GM21786 (cell line): ENCODE measurements around the gene MRPL10.

Source experiments
- ATAC-seq: cut with Tn5 transposase; IDR thresholded peaks from one replicate; pipeline ENCODE4 v1.9.1; 2021; ENCODE audit not compliant: unreplicated experiment

MRPL10 gene

GRCh38 chr17:47831003-47831933, at the start of gene MRPL10, which contains the start of gene LRRC46:
TSS of gene MRPL10 (minus strand) at chr17:47831541. CDS start at chr17:47831511, 30 bp downstream.
TSS of gene LRRC46 (plus strand) at chr17:47831670. CDS start at chr17:47831990, 320 bp downstream.
- peak; percentile 85 for ATAC-seq

GRCh38 chr17:47879776-47880454, 48.6 kb upstream of the MRPL10 start:
- ATAC-seq = no peak

DNA sequence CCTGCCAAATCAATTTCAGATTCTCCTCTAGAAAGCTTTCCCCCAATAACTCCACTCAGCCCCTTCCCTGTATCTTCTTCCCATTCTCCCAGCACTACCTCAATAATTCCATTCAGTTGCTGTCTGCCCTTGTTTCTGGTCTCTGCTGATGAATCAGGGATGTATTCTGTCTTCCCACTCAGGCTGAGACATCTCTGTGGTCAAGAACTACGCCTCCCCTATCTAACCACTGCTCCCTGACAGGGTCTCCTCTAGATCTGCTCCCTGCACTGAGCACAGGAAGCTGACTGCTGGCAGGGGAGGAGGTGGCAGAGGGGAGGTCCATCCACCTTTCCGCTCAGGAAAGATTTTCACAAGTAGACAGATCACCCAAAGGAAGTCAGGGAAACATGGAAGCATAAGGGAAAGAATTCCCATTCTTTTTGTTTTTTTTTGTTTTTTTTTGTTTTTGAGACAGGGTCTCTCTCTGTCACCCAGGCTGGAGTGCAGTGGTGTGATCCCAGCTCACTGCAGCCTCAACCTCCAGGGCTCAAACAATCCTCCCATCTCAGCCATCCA, 47.8 kb upstream of the MRPL10 start:
- no peak for ATAC-seq

GRCh38 chr17:47878203-47879027, 47.1 kb upstream of the MRPL10 start:
- ATAC-seq = no peak

DNA sequence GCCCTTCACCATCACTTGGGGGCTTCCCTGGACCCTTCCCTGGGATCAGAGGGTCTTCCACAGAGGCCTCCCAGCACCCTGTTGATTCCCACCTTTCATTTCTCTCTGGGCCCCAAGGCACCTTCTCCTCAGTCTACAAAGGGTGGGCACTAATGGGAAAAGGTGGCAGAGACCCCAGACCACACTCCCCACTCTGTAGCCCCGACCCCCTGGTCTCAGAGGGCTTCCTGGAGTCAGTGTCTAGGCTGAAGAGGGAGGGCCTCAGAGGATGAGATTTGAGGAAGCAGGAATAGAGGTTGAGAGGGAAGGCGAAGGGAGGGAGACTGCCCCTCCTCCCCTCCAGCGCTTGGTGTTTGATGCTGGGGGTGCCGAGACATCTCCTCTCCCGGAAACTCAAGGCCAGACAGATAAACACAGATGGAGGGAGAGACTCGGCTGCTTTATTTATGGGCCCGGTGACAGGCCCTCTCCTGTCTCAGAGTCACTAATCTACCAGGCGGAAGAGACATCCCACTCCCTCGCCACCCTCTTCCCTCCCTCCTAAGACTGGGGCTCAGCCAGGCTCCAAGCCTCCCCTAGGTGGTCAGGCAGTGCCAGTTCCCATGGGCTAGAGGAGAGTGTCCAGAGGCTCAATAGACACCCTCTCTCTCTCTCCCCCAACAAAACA, 46.2 kb upstream of the MRPL10 start:
- no peak for ATAC-seq

DNA sequence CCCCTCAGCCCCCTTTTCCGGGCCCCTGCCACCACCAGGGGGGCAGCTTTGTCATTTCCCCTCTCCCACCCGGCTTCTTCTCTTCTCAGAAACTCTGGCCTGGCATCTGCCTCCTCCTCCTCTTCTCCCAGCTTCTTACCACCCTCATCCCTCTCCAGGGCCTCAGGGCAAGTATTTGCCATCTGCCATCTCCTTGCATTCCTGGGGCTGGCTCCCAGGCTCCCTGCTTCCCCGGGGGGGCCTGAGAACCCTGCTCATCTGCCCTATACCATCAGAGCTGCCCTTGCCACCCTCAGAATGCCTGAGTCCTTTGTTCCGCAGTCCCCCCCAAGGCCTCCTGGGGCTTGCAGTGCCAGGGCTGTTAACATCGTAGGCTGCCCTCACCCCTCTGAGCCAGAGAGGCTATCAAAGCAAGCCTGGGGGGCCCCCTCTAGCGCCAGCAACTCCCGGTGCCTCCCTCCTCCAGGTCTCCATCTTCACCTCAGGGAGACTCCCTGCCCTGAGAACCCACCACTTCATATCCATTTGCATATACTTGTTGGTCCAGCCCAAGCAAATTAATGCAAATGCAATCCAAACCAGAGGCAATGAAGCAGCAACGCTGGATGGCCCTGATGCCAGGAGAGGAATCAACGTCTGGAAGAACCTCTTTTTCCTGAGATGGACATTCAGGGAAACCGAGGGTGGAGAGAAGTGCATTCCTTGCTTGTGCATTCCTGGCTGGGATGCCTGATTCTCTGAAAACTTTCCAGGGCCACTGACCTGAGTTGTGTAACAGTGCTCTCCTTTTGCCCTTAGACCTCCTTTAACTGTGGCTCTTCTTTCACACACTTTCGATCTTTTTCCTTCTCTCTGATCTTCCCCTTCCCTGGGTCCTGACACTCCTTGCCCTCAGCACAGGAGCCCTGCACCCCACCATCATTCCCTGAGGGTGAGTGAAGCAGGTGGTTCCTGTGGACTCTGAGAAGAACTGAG, 44.0 kb upstream of the MRPL10 start:
- ATAC-seq = no peak

GRCh38 chr17:47873200-47874090, 42.1 kb upstream of the MRPL10 start:
- ATAC-seq = no peak

DNA sequence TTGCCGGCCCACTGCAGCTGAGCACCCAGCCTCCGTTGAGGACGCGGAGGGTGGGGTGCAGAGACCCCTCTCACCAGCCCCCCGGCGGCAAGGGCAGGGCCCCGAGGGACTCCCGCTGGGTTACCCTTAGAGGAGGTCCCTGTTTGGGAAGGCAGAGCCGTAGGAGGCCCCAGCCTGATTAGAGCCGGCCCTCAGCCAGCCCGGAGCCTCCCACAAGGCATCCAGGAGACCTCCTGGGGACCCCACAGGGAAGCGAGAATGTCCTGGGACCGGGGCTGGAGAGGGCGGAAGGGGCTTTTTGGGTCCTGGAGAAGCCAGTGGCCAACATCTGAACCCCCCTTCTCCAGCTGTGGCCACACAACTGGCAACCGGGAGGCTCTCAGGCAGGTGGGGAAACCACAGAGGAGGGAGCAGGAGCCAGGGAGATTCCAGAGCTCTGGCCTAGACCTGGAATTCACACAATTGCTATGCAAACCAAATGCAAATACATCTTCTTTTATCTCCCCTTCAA, 41.4 kb upstream of the MRPL10 start:
- ATAC-seq = no peak

DNA sequence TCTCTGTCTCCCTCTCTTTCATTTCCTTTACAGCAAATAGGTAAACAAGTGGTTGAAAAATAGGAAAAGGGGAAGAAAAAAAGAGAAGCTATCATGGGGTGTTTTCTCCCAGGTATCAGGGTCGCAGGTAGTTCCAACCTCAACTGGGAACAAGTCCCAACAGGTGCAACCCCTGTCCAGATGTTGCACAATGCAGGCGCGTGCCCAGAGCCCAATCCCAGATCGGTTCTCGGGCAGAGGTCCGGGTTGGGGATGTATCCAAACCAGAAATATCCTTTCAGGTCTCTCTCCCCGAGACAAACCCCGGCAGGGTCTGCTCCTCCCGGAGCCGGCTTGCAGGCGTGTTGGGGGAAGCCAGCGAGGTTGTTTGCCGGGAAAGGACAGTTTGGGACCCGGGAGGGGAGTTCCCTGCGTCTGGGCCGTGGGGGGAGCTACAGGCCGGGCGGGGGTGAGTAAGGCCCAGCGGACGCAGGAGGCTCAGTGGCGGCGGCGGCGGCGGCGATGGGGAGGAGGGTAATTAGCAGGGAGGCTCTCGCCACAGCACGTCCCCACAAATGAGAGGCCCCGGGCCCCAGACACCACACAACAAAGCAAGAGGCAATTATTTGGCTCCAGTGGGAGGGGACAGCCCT, 40.8 kb upstream of the MRPL10 start:
- ATAC-seq = no peak

DNA sequence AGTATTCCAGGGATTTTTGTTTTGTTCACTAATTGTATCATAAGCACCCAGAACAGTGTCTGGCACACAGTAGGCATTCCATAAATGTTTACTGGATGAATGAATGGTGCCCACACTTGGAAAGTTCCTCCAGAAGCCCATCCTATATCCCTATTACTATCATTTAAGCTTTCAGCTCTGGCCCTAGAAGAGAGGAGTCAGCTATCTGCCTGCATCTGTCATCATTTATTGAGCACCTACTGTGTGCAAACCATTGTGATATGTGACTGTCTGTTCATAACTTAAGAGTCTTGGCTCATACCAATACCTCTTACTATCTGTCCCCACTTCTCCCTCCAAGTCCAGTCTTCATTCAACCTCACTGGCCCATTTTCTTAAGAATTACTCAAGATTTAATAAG, 39.7 kb upstream of the MRPL10 start:
- no peak for ATAC-seq

- no peak for ATAC-seq
Measured at GRCh38 chr17:47870056-47870455, 38.7 kb upstream of the MRPL10 start.

DNA sequence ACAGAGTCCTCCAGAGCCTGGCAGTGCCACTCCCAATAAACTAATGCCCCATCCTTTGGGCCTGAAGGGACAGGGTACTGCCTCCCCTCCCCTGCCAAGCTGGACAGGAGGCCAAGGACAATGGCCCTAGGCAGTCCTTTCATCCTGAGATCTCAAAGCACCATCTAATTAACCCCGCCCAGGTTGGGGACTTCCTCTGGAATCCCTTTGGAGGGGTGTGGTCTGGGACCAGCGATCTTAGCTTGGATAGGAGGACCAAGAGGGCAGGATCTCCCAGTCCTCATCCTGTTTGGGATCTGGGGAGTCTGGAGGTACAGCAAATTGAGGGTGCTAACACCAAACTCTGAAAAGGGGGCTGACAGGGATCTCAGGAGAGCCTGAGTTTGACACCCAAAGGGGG, 37.8 kb upstream of the MRPL10 start:
- no peak for ATAC-seq

DNA sequence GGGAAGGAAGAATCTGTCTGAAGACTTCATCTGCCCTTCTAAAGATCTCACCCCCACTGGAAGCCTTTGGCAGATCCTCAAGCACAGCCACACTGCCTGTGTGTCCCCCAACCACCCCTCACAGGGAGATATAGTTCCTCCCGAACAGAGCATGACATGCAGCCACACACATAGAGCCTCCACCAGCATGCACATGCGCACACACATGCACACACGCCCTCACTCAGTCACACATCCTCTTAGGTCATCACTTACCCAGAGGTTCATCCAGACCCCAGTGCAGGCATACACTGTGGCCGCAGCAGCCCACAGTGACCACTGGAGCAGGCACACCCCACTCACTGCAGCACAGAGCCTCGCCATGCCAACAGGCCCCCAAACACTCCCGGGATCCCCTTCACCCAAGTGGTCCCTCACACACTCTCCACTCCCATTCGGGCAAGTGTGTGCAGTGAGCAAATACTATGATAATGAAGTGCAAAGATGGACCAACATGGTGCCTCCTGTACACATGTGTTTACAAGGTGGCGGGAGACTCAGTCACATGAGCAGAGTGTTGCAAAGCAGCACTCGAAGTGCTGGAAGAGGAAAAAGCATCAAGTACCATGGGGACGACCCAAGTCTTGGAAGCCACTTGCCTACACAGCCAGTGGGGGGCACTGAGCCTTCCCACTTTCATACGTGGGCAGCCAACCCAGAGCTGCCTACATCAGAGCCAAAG, 36.6 kb upstream of the MRPL10 start:
- no peak for ATAC-seq

GRCh38 chr17:47866941-47867340, 35.6 kb upstream of the MRPL10 start:
- ATAC-seq = no peak

DNA sequence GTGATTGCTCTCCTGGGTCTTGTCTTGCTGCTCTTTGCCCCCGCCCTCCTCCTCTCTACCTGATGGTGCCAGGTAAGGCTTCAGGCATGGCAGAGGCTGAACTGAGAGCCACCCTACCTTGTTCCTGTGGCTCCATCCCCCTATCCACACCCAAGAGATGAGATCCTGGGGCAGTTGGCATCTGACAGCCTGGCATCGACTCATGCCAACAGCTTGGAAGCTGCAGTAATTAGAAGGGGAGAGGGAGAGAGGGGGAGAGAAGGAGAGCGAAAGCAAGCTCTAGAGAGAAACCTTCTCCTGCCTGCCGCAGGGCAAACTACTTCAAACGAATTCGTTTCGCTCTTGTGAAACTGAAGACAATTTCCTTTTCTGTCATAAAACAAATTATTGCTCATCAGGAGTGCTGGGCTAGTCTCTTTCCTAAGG, 33.5 kb upstream of the MRPL10 start:
- ATAC-seq = no peak

GRCh38 chr17:47862621-47863440, 31.5 kb upstream of the MRPL10 start:
- ATAC-seq = no peak
